GM18861 (cell line): ENCODE results near the gene DBH.

Experiments
- ATAC-seq: cut with Tn5 transposase; IDR thresholded peaks from one replicate; pipeline ENCODE4 v1.9.1; 2021; ENCODE audit not compliant: unreplicated experiment

DBH gene

DNA sequence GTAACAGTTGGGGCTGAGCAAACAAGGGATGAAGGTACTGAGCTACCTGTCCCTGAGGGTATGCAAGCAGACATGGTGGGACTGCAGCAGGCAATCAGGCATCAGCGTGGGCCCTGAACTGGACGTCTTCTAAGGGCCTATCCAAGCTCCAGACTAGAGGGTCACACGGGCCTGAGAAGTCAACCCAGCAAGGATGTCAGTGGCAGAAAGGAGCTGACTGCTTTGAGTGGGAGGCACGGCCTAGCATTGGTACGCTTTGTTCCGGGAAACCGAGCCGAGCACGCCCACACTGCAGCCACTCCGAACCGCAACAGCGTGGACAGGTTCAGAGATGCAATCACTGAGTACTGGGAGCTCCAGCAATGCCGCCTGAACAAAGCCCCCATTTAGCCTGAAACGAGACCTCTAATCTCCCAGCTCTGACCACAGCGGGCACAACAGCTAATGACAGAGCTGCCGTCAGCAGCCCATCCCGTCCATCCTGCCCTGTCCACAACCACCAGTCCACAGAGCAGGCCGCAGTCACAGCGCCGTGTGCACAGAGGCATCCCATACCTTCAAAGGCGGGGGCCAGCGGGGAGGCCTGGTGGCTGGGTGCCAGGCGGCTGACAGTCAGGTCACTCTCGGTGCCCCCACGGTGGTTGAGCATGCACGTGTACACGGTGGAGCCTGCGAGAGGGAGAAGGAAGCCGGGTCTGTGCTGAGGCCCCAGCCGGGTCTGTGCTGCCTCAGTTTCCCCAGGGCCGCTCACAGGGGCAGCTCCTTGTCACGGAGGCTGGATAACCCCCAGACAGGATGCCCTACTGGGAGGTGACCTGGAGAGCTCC, 57.8 kb downstream of the DBH start:
- ATAC-seq: no peak

DNA sequence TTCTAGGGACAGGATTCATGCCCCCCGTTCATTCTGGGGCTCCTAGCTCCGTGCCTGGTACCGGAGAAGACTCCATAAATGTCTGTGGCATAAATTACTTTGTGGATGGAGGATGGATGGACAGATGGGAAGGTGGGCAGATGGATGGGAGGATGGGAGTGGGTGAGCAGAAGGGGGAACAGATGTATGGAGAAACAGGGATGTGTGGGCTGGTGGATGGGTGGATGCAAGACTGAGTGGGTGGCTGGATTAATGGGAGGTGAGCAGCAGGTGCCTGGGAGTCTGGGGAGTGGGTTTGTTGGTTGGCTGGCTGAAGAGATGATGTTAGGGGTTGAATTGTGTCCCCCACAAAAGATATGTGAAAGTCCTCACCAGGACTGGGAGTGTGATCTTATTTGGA, 58.5 kb downstream of the DBH start:
- ATAC-seq: no peak

DNA sequence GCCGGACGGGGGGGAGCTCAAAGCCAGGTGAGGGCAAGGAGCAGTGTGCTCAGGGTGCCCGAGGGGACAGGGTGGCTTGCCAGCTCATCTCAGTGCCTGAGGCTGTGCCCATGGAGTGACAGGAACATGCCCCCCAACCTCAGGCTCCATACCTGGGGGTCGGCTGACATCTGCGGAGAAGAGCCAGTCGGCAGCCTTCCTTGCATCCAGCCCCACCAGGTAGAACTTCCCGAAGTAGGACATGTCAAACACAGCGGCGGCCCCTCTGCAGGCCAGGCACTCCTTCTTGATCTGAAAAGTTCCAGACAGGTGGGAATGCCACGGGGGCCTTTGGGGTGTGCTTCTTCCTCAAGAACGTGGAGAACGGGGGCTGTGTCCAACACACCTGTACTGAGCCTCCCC, 59.9 kb downstream of the DBH start:
- ATAC-seq: no peak

DNA sequence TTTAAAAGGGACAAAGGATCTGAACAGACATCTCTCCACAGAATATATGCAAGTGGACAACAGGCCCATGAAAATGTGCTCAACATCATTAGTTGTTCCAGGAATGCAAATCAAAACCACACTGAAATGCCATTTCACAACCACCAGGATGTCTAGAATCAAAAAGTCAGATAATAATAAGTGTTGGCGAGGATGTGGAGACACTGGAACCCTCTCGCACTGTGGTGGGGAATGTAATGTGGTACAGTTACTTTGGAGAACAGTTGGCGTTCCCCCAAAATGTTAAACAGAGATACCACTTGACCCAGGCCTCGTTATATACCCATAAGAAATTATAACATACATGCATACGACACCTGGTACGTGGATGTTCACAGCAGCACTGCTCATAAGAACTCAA, 63.4 kb downstream of the DBH start:
- ATAC-seq: no peak

DNA sequence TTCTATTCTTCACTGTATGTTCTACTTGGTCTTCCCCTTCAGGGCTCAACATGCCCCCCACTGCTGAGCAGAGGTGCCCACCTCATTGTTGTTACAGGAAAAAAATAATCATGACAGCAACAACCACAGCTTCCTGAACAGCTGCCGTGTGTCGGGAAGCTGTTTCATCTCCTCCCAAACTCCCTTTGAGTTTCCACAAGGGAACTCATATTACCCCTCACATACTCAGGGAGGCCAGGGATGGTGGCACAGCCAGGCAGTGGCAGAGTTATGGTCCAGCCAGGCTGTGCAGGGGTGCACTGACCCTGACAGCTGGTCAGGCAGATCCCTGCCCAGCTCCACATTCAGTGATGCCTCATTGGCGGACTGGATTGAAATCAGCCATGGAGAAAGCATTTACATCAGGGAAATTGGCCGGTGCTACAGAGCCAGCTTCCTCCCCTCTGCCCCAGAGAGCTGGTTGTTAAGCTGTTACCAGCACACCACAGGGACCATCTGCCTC, 64.7 kb downstream of the DBH start:
- no peak for ATAC-seq

DNA sequence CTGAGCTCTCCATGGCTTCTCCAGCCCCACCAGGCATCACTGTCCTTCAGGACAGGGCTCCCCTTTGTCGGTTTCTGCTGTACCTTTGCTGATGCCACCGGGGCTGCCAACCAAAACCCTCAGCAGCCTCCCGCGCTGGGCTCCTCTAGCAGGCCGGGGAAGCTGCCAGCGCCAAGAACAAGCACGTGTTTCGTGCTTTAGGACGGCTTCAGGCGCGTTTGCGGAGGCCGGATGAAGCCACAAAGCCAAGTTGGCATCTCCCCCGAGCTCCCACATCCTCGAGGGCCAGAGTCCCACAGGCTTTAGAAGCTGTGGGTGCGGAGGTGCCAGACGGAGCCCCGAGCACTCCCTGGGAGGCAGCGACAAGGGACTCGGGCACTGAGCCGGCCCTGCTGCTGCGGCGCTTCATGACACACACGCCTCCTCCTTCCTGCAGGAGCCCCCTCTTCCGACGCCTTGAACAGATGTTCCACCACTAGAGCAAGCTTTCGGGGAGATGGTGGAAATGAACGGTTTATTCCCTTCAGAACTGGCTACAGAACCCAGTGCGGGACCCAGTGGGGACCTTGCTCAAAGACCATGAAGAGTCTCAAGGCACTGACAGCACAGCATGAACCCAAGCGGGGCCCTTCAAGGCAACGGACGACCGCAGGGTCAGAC, 65.3 kb downstream of the DBH start:
- ATAC-seq: no peak

DNA sequence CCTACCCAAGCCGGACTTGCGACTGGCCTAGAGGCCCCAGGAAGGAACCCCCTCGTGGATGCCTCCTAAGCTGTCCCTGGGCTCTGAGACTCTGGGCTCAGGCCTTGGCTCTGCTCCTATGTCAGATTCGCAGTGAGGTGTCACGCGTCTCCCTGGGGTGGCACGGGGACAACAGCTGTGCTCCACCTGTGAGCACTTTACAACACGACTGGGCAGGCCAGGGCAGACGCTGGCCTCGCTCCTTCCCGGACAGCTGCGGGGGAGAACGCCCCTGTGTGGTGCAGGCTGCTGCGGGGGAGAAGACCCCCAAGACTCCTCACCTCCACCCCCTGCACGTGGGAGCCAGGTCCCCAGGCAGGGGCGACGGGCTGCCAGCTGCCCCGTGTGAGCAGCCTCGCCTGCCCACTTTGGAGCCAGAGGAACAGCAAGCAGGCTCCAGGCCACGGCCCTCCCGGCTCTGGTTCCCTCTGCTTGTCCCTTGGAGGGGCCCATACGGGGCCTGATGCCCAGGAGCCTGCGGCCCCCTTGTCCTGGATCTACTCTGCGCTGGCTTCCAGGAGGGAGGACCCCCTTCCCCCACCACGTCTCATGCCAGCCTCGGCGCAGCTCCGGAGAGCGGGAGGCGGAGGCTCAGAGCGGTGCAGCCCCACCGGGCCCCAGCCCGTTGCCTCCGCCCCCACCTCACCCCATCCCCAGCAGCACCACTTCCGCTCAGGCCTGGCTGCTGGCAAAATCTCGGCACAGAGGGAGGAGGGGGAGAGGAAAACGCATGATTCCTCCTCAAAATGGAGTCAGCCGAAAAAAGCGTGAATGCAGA, 66.0 kb downstream of the DBH start:
- ATAC-seq: no peak

DNA sequence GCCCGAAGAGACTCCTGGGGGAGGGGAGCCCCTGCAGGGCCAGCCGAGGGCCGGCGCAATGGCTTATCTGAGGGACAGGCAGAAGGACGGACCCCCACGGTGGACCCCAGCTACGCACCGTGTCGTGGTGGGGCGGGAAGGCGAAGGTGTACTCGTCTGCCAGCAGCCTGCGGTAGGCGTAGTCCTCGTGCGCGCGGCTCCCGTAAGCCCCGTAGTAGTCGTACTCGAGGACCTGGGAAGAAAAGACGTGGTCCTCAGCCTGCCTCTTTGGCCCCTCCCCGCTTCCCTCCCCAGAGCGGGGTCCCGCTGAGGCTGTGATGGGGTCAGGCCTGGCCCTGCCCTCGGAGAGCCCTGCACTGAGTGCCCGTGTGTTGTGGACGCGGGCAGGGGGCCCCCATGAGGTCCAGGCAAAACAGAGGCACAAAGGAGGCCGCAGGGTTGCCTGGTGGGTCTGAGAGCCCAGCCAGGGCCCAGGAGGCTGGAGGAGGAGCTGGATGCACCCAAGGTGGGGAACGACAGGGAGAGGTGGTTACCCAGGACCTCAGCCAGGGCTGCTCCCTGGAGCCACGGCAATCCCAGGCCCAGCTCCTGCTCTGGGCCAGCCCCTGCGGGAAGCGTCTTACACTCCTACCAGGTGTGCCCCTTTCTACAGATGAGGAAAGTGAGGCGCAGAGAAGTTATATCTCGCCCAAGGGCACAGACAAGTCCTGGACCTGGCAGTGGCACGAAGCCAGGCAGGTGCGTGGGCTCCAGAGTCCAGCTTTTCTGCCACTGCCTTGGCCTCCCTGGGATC, 66.8 kb downstream of the DBH start:
- ATAC-seq: no peak

DNA sequence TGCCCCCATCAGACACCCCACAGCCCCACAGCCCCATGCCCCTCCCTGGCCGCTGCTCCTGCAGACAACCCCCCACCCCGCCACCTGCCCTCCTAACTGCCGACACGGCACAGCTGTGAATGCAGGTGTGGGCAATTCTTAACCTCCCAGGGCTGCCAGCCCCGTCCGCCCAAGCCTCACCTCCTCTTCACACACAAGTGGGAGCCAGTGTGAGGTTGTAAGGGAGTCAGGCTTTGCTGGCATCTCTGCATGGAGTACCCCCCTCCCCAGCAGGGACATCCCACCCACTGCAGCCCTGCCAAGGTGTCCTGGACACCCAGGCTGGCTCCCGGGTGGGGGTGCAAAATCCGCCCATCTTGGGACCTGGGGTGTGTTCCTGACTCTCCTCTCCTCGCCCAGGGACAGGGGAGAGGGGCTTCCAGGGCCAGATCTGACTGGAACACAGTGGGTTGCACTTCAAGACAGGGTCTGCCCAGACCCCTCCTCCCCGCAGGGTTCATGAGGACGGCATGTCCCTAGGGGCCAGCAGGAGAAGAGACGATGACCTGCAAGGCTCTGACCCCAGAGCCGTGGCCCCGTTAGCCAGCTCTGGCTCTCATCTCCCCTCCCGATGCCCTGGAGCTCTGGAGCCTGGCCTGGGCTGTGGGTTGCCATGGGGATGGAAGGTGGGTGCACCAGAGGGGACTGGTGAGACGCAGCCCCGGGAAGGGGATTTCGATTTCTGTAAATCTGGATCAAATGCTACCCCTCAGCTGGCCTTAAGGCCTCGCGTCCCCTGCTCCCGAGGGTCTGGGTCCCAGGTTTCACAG, 67.6 kb downstream of the DBH start:
- ATAC-seq: no peak

DNA sequence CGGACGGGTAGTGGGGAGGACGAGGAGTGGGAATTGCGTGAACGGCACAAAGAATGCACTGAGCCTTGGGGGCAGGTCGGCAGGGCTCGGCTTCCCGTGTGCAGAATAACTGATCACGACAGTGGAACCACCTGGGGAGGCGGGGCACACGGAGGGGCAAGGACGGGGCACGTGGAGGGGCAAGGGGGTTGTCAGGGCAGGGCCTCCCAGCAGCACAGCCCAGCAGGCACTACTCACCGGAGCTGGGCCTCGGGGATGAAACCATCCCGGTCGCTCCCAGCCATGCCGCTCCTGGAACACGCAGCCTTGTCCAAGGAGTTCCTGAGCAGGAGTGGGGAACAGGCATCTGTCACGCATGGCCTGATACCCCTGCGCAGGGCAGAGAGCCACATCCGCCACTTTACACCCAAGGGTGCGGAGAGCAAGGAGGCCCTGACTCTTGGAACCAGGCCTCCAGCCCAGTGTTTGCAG, 68.6 kb downstream of the DBH start:
- ATAC-seq: no peak

DNA sequence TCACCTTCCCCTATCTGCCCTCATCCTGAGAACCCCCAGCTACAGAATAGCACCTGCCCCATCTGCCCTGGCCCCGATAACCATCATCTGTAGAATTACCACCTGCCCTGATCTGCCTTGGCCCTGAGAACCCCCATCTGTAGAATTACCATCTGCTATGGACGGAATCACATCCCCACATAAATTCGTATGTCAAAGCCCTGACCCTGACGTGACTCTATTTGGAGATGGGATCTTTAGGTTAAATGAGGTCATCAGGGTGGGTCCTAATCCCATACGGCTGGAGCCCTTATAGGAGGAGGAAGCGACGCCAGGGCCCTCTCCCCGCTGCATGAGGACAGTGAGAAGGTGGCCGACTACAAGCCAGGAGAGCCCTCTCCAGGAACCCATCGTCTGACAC, 69.4 kb downstream of the DBH start:
- ATAC-seq: no peak

DNA sequence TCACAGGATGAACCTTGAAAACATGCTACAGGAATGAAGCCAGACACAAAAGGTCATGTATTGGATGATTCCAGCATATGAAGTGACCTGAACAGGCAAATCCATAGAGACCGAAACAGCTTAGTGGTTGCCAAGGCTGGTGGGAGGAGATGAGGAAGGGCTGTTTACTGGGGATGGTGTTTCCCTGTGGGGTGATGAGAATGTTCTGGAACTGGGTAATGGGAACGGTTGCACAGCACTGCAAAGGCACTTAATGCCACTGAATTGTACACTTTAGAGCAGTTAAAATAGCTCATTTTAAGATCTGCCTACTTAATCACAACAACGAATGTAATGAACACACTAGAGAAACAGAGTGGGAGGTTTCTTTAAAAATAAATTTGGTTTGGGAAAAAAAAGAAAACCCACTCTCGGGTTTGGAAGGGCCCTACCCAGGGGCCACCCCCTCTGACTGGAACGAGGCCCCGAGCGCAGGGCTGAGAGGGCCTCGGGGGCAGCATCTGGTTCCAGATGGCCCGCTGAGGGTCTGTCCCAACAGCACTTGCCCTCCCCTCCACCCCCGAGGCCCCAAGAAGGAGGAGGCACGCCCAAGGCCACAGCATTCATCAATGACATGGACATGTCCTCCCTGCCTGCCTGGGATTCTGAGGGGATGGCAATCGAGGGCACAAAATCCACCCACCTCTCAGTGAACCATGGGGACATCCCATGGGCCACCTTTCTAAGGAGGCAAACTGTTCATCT, 70.3 kb downstream of the DBH start:
- no peak for ATAC-seq

DNA sequence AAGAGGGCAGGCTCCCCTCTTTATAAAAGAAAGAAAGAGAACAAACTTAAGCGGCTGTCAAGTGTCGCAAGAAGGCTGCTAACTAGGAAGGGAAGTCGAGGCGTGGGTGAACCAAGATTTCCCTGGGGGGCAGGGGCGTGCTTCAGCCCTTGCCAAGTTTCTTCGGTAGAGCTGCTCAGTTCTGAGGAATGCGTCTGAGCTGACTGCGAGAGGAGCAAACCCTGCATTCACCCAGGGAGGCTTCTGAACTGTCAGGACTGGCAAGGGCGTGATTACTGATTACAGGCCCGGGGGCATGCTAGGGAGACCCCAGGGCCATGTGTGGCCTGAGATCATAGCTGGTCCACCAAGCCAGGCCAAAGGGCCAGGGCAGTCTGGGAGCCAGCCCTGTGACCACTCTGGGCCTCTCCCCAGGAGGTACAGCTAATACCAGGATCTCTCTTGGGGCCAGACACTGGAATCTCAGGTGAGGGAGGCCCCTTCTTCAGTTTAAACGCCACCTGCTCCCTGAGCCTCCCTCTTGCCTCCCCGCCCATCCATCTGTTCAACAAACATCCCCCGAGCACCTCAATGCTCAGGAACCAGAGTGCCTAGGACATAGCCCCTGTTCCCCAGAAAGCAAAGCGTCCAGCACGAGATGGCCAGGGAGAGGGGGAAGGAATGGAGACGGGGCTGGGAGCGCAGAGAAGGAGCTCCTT, 71.1 kb downstream of the DBH start:
- ATAC-seq: no peak

DNA sequence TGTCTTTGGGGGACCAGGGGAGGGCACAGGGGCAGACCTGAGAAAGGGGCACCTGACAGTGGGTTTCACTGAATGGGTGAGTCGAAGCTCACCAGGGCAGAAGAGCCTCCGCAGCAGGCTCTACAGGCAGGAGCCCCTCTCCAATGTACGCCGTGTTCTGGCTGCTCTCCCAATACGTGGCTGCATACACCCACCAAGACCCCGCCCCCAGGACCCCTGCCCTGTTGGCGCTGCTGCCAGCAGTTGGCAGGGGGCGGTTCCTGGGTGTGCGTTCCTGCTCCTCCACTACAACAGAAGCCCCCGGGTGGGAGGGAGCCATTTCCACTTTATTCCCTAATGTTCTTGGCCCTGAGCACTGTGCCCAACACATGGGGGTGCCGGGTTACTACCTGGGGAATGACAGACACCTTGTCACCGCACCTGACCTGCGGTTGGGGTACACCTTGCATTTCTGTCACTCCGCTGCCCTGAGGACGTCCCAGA, 71.6 kb downstream of the DBH start:
- no peak for ATAC-seq

DNA sequence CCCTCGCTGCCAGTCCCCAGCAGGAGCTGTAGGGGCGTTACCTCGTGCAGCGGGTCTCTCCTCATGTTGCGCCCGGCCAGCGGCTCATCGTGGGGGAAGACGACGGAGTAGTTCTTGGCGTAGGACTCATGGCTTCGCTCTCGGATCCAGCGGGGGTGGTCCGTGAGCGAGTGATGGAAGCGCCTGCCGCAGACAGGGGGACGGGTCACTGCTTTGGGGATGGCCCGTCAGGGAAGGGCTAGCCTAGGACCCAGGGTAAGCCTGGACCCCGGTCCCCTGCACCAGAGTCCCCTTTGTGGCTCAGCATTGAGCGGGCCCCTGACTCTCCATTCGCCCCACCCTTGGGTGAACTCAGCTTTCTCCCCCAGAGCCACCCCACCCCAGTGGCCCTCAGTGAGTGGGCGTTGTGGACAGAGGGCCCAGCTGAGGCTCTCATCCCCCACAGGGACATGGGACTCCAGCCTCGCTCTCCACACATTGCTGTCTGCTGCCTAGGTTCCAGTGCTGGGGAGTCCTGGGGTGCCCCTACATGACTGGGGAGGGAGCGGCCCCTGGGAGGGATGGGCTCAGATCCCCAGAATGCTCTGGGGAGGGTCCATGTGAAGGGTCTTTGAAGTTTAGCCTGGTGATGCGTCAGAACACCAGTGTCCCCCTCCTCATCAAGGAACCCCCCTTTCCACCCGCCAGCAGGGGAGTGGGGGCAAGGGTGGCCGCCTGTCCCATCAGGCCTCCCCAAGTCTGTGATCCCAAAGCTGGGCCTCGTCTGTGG, 72.3 kb downstream of the DBH start:
- no peak for ATAC-seq
